GM19043 (cell line): ENCODE data around the gene ADAP2.
"Not testable (repeated sequence)": the region's sequence is repeated elsewhere in the genome, so short reads cannot be mapped to it uniquely, and the experiment has no call there.

Experiments
- ATAC-seq: cut with Tn5 transposase; IDR thresholded peaks from one replicate; pipeline ENCODE4 v1.9.1; 2021; ENCODE audit warnings: low read depth; ENCODE audit not compliant: unreplicated experiment

Gene ADAP2

DNA sequence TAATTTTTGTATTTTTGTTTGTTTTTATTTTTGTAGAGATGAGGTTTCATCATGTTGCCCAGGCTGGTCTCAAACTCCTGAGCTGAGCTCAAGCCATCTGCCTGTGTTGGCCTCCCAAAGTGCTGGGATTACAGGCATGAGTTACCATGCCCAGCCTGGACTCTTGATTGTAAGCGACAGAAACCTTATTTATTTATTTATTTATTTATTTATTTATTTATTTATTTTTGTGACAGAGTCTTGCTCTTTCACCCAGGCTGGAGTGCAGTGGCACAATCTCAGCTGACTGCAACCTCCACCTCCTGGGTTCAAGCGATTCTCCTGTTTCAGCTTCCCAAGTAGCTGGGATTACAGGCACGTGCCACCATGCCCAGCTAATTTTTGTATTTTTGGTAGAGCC lies 8.1 kb downstream of the ADAP2 start:
- ATAC-seq, result not testable (repeated sequence)

DNA sequence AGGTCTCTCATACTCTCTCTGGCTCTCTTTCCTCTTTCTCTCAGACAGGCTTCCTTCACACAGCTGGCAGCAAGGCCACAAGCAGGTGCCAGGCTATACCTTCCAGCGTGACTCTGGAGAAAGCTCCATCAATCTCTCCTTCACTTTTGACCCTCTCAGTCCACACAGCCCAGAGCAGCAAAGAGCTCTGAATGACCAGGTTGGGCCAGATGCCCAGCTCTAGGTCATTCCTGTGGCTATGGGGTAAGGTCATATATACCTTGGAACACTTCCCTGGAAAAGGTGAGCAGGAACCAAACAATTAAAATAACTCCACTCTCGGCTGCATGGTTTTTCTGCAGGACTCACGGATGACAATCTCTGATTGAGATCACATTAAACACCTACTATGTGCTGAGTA lies 8.8 kb downstream of the ADAP2 start:
- ATAC-seq, result no peak

DNA sequence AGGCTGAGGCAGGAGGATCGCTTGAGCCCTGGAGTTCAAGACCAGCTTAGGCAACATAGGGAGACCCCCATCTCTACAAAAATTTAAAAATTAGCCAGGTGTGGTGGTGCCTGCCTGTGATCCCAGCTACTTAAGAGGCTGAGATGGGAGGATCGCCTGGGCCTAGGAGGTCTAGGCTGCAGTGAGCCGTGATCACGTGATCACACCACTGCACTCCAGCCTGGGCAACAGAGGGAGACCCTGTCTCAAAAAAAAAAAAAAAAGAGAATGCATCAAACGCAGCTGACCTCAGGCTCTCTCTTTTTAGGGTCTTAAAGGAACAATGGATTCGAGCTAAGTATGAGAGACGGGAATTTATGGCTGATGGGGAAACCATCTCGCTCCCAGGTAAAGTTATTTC lies 9.8 kb downstream of the ADAP2 start:
- ATAC-seq, result not testable (repeated sequence)

DNA sequence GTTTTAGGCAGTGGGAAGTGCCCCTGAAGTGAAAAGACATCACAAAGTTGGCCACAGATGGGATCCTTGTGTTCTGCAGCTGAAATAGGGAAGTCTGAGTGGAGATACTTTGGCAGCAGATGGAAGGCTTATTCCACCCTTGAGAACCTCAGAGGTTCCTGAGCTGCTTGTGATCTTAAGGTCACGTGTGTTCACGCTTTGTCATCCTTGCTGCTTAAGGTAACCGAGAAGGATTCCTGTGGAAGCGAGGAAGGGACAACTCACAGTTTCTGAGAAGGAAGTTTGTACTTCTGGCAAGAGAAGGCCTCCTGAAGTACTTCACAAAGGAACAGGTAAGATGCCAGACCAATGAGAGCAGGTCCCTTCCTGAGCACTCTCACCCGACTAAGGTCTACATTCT lies 12.2 kb downstream of the ADAP2 start:
- ATAC-seq, result no peak

DNA sequence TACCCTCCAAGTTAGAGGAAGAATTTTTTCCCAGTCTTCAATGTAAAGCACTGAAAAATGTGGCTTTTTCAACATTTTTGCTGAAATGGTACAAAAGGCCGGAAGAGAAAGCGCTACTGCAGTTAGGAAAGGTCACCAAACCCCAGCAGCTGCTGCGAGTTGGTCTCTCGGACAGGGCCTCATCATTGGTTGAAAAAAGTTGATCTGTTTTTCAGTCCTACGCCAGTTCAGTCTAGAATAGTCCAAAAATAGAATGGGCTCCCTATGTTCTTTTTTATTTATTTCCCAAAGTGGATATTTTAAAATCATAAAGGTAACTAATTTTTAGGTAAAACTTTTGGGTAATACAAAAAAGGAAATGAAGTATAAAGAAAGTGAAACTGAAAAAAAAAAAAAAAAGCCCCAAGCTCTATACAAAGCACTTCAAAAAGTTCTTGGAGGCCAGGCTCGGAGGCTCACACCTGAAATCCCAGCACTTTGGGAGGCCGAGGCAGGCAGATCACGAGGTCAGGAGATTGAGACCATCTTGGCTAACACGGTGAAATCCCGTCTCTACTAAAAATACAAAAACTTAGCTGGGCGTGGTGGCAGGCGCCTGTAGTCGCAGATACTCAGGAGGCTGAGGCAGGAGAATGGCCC lies 17.4 kb downstream of the ADAP2 start:
- no peak for ATAC-seq

DNA sequence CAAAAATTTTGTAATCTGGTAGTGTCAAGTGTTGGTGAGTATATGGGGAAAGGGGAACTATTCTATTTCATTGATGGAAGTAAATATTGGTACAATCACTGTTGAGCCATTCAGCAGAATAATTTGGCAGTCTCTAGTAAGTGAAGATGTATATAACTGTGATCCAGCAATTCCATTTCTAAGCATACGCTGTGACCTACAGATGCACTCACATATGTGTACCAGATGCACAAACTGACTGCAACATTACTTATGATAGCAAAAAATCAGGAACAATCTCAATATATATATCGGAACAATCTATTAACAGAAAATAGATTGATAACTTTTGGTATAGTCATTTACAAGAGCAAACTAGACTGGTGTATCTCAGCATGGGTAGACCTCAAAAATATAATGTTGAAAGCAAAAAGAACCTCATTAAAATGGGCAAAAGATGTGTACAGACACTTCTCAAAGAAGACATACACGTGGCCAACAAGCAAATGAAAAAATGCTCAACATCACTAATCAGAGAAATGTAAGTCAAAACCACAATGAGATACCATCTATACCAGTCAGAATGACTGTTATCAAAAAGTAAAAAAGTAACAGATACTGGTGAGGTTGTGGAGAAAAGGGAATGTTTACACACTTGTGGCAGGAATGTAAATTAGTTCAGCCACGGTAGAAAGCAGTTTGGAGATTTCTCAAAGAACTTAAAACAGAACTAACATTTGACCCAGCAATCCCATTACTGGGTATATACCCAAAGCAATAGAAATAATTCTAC lies 20.7 kb downstream of the ADAP2 start:
- no peak for ATAC-seq

DNA sequence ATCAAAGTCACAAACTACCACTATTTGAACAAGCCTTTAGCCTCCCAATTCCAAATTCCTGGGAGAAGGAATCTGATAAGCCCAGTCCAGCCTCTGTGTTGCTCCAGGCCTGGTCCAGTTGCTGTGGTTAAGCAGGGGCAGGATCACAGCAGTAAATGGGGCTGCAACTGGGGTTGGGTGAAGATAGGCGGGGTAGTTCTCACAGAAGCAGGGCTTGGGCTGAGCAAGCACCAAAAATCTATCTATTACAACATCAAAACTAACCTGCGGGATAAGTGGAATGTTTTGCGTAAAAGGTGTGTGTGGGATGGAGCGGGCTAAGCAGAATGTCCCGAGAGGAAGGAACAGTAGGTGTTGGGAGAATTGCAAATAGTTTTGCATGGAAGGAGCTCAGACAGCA lies 26.1 kb downstream of the ADAP2 start:
- no peak for ATAC-seq

DNA sequence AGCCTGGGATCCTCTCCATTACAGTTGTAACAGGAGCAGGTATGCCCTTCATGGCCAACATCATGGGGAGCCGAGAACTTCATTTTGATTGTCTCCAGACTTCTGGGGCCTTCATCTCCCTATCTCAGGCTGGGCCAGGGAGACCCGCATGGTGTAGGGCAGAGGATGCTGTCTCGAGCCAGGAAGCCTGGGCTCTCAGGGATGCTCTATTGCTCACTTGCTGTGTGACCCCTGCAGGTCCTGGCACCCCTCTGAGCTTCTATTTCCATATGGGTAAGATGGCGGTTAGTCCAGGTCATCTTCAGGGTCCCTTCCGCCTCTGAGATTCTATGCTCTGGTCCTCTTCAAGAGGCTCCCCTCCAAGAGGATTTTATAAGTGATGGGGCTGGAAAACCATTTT lies 28.4 kb downstream of the ADAP2 start:
- ATAC-seq, result no peak

DNA sequence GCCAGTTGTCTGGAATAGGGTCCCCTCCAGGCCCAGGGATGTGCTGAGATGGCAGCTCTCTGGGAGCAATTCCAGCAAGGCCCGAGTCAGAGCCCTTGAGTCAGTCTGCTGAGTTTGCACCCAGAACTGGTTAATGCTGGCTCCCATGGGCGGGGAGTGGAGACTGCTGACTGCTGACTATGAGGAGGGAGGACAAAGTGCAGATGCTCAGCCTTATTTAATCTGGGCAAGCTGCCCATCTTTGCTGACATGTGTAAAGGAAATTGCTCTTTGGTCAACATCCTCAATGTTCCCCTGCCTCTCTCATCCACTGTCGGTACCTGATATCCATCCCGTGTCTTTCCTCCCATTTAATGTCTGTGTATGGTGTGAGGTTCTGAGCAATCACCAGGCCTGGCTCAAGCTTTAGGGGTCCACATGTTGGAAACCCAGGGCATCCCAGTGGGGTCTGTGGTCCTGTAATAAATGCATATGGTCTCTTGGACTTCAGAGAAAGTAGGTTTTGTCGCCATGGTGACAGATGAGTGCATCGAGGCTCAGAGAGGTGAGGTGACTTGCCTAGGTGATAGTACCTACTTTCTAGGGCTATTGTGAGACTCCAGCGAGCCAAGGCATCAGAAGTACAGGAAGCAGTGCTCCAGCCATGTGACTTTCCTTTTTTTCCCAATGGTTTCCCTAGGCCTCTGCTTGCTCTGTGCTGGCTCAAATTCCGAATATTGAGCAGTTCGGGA lies 29.1 kb downstream of the ADAP2 start:
- no peak for ATAC-seq

DNA sequence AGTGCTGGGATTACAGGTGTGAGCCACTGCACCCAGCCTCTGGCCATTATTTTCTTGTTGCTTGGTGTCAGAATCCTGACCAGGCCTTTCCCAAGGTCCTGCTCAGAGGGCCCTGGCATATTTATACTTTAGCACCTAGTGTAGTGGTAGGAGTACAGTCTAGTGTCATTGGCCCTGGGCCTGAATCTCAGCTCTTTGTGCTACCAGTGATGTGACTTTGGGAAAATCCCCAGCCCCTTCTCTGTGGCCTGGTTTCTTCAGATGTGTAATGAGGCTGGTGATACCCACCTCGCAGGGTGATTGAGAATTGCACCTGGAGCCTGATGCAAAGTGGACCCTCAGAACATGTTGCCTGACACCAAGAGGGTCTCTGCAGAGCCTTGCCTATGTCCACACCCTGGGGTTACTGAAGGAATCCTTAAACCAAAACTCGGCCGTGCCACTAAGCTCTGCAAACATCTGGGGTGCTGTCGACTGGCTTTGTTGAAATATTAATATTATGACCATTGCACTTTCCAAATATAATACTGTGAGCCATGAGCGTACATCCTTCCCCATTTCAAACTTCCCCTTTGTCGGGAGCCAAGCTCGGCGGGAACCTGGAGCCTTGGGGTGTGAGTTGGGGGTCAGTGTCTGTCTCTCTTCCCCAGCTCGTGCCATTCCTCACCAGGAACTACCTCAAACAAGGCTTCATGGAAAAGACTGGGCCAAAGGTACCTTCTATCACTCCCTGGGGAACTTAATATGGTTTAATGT lies 31.1 kb downstream of the ADAP2 start:
- no peak for ATAC-seq

DNA sequence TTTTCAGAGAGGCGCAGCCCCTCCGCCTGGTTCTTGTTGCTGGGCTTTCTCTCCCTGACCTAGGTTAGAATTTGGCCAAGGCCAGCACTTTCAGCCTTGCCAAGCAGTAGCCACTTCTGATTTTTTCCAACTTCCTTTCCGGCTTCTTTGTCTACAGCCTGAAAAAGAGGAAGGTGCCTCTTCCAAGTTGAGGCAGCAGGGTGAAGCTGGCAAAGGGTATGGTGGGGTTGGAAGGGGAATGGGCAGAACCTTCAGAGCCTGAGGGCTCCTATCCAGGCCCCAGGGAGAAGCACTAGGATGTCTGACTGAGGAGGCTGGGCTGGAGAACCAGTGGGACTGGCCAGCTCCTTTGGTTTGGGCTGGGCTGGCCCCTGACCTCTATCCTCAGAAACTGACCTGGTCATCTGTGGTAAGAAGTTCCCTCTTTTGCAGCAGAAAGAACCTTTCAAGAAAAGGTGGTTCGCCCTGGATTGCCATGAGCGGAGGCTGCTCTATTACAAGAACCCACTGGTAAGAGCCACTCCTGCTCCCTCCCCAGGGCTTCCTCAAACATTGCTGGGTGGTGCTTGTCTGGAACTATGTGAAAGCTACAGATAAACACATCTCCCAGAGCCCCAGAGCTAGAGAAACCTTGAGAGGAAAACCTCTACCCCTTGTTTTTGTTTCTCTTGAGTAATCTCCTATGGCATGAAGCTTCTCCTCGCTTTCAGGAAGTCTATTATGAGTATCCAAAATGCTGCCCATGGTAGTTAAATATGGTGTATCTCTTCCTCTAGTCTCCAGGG lies 32.5 kb downstream of the ADAP2 start:
- ATAC-seq, result no peak

DNA sequence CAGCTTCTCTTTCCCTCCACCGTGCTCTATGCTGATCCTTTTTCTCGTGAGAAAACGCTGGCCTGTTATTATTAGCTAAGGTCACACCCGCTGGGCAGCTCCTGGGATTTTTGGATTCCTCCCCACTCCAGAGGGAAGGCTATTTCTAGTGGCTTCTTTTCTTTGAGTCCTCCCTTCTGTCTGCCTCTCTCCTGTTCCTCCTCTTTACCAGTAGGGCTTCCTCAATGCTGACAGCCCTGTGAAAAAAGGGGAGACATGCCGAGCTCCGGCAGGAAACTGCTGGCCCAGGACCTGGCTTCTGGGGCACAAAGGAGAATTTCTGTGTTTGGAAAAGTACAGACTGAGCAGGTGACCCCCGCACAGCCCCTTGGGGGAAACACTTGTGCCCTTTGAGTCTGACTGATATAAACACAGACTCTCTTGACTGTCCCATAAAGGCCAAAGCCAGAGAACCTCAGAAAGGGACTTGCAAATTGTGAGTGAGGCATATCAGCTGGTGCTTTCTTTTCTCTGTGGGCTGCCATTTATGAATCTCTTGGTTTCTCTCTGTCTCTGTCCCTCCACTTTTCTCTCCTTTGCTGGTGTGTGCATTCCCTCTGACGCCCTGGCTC lies 35.1 kb downstream of the ADAP2 start:
- no peak for ATAC-seq

DNA sequence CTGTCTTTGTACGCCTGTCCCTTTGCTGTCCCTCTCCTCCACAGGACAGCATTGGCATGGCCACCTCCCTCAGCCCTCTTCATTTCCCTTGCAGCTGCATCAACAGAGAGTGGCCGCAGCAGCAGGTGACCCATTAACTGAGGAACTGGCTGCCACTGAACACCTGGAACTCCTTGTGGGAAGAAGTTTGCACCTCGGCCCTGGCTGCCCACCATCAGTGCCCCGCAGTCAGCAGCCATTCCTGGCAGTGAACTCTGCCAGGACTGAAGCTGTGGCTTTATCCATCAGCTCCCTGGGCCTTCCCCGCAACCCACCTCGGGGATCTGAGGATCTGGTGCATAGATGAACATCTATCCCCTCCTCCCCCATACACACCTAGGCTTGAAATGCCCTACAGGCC lies 36.0 kb downstream of the ADAP2 start:
- ATAC-seq, result no peak

DNA sequence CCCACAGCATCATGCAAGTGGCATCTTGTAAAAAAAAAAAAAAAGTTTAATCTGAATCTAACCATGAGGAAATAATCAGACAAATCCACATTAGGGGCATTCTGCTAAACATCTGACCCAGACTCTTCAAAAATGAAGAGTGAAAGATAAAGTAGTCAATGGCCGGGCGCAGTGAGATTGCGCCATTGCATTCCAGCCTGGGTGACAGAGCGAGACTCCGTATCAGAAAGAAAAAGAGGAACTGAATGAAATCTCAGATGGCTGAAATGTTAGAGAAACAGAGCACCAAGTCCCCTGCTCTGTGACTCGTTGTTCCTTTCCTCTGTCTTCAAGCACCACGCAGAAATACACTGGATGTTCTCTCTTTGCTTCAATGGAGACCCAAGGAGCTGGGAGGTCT lies 36.4 kb downstream of the ADAP2 start:
- no peak for ATAC-seq

DNA sequence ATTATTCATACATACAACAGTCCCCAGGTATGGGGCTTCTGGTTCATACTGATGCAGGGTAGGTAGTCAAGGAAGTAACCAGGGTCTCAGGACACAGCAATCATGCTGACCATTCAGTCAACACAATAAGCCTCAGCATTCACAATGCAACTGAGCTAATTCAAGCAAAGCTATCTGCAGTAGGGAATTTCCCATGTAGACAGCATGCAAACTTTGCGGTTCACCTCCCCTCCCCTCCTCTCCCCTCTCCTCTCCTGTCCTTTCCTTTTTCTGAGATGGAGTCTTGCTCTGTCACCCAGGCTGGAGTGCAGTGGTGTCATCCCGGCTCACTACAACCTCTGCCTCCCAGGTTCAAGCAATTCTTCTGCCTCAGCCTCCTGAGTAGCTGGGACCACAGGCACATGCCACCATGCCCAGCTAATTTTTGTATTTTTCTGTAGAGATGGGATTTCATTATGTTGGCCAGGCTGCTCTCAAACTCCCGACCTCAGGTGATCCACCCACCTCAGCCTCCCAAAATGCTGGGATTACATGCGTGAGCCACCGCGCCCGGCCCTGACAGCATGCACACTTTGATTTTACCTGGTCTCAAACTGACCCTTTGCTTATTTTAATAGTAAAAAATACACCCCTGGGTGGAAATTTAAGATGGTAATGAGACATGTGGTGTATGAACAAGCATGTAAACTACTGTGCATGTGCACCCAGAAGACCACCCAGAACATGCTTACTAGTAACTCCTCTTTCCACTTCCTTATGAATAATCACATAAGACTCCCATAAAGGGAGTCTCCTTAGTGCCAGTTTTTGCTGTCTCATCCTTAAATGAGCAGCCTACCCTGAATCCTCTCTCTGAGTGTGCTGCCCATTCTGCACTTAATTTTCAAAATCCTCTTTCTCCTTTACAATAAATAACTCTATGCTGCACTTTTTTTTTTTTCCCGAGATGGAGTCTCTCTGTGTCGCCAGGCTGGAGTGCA lies 39.8 kb downstream of the ADAP2 start:
- ATAC-seq, result no peak

DNA sequence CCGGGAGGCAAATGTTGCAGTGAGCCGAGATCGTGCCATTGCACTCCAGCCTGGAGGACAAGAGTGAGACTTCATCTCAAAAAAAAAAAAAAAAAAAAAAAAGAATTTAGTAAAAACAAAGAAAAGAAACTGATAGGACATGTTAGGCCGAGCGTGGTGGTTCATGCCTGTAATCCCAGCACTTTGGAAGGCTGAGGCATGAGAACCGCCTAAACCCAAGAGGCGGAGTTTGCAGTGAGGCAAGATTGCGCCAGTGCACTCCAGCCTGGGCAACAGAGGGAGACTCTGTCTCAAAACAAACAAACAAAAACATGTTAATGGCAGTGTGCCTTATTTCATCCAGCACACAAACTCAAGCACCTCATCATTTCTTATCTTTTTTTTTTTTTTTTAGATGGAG lies 42.6 kb downstream of the ADAP2 start:
- not testable (repeated sequence) for ATAC-seq

DNA sequence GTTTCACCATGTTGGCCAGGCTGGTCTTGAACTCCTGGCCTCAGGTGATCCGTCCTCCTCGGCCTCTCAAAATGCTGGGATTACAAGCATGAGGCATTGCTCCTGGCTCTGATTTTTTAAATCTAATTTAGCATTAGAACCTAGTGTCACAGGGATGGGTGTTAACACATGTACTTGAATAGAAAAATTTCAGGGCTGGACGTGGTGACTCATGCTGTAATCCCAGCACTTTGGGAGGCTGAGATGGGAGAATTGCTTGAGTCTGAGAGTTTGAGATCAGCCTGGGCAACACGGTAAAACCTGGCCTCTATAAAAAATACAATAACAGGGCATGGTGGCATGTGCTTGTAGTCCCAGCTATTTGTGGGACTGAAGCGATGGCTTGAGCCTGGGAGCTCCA lies 43.1 kb downstream of the ADAP2 start:
- no peak for ATAC-seq

DNA sequence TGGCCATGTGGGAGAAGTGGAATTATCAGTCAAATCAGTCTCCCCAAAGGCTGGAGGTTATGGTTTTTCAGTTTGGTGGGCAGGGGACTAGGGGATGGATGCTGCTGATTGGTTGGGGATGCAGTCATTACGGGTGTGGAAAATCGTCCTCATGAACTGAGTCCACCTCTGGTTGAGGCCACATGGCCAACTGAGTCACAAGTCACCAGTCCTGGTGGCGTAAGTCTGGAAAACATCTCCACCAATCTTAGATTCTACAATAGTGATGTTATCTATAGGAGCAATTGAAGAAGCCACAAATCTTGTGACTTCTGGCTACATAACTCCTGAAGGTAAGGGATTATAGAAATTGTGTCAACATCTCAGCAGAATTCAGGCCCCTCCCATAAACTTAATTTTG lies 43.9 kb downstream of the ADAP2 start:
- no peak for ATAC-seq

DNA sequence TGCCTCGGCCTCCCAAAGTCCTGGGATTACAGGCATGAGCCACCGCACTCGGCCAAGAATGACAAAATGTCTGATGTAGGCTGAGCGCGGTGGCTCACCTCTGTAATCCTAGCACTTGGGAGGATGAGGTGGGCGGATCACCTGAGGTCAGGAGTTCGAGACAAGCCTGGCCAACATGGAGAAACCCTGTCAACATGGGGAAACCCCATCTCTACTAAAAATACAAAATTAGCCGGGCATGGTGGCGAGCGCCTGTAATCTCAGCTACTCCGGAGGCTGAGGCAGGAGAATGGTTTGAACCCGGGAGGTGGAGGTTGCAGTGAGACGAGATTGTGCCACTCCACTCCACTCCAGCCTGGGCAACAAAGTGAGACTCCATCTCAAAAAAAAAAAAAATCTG lies 46.2 kb downstream of the ADAP2 start:
- ATAC-seq, result not testable (repeated sequence)
